Neural crest cell (in vitro differentiated cells): ENCODE data around the gene KAT5. TPM values are rescaled to one million over a fixed set of nuclear protein-coding genes. Genes with fewer than 3 reads are reported as not detected.

ENCODE experiments used
- DNase-seq: peaks from one replicate; pipeline ENCODE4 v3.0.0; 2021; ENCODE audit warnings: low read depth, mixed read lengths, low spot score
- H3K27ac Mint-ChIP-seq: one replicate; pipeline ENCODE4 v1.8.0; 2021; ENCODE audit warnings: mild to moderate bottlenecking, mixed read lengths; ENCODE audit not compliant: unreplicated experiment
- H3K27me3 Mint-ChIP-seq: 2 replicates; pipeline ENCODE4 v1.8.0; 2021; ENCODE audit warnings: low read depth, mild to moderate bottlenecking, mixed read lengths
- H3K36me3 Mint-ChIP-seq: 2 replicates; pipeline ENCODE4 v1.8.0; 2021; ENCODE audit warnings: low read depth, mild to moderate bottlenecking, mixed read lengths
- H3K4me1 Mint-ChIP-seq: 2 replicates; pipeline ENCODE4 v1.8.0; 2021; ENCODE audit warnings: mixed read lengths
- H3K4me3 Mint-ChIP-seq: one replicate; pipeline ENCODE4 v1.8.0; 2021; ENCODE audit warnings: mild to moderate bottlenecking, mixed read lengths
- H3K9me3 Mint-ChIP-seq: 2 replicates; pipeline ENCODE4 v1.8.0; 2021; ENCODE audit warnings: mixed read lengths
- CTCF ChIP-seq: fragments of 200-600 bp; sonication (generic); conservative IDR thresholded peaks from 2 replicates; pipeline ENCODE4 v1.5.0; 2021; ENCODE audit warnings: antibody characterized with exemption, mild to moderate bottlenecking
- long read RNA-seq: library from polyadenylated mRNA; unstranded; transcript quantifications from one replicate; pipeline ENCODE4 v2.0.0, GENCODE V29; 2020
- total RNA-seq: library from RNA; stranded (reverse); gene quantifications from 2 replicates; pipeline ENCODE4 v1.2.1, GENCODE V29; 2021

The KAT5 gene
- 70.5 and 74.9 TPM in 2 replicates for total RNA-seq
- long read RNA-seq, transcript KAT5-202 (13 exons, 2,059 nt): major isoform, 28 of 49 reads
- long read RNA-seq, transcript KAT5-203 (14 exons, 2,237 nt): minor isoform, 7 of 49 reads
- long read RNA-seq, partial matches to known transcripts: 5 of 49 reads
- long read RNA-seq, other reads (novel, unspliced or antisense): 5 of 49 reads

DNA sequence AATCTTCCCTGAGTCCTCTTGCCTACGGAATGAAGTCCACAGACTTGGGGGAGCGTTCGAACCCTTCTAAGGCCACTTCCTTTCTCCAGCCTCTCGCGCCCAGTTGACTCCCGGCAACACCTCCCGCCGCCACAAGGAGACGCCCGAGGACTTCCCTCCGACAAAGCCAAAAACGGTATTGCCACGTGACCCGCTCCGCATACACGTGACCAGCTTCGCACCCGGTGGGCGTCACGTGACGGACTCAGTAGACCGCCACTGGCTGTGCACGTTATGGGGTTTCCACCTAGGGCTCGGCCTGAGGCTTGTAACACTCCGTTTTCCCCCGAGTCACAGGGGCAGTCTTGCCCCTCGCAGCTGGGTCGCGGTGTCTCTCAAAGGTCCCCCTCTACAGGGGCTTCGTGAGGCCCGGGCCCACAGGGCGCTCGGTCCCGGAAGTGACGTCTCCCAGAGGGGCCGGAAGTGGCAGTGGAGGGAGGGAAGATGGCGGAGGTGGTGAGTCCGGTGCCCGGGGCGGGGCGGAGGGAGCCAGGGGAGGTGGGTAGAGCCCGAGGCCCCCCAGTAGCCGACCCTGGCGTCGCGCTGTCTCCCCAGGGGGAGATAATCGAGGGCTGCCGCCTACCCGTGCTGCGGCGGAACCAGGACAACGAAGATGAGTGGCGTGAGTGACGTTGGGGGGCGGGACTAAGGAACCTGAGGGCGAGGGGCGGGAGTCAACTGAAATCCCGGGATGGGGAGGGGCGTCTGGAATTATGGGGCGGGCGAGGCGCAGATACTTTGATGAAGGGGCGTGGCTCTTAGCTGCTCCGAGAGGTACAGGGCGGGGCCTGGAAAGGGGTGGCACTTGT, at the start of gene KAT5:
Gene KAT5, plus strand, starts transcription at position 468 of the 848 bp plus-strand sequence. Its CDS starts 16 bp downstream, at position 484.
- H3K36me3 Mint-ChIP-seq: peaks cover 16% of the 10 kb centered on the region

DNA sequence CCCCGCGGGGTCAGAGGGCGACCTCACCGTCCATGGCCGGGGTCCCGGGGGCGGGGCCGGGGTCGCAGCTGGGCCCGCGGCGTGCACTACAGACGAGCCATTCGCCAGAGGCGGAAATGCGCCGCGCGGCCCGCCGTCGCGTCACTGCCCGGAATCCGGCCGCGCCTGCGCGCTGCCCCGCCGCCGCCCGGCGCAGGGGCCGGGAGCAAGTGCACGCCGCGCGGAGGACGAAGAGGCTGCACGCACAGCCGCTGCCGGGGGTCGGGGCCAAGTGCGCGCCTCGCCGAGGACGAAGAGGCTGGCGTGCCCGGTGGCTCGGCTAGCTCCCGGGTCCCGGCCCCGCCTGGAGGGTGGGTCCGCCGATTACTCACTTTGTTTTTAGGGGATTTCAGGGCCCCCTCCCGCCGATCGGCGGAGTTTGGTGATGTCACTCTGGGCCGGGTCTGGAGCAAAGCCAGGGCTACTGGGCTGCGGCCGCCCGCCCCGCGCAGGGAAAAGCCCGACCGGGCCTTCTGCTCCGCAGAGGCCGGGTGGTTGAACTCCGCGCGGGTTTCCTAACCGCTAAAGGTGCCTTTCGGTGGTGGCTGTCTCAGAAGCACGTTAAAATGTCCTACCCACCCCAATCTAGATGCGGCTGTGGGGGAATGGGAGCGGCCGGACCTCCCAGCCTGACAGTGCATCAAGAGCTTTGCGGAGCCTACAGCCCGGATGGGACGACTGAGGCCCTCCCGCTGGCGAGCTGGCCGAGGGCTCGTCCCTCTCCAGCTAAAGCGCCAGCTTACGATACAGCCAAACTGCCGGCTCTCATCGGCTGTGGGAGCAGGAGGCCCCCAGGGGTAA, 49.0 kb upstream of the KAT5 start, which contains the start of gene RELA:
Gene RELA, minus strand, starts transcription at position 118 of the 840 bp plus-strand sequence. Its CDS starts 84 bp downstream, at position 34.
- no peak for TF ChIP-seq CTCF
- H3K4me1 Mint-ChIP-seq: peaks cover 6% of the 10 kb centered on the region
- H3K27ac Mint-ChIP-seq: peak within 1 kb of the TSS; percentile 94
- H3K4me3 Mint-ChIP-seq: peak within 1 kb of the TSS; percentile 92
- H3K36me3 Mint-ChIP-seq: peaks cover 9% of the 10 kb centered on the region
- no peaks in the 10 kb centered on the region for H3K27me3 Mint-ChIP-seq
- peak; percentile 84 for DNase-seq
- no peaks in the 10 kb centered on the region for H3K9me3 Mint-ChIP-seq

More for the DNA sequence above, at the start of gene KAT5:
- TF ChIP-seq CTCF: peak; percentile 93
- Mint-ChIP-seq H3K9me3 (peaks cover 3% of the 10 kb centered on the region), H3K4me3 (peak within 1 kb of the TSS; percentile 100), H3K27me3 (peaks cover 10% of the 10 kb centered on the region), H3K4me1 (peaks cover 19% of the 10 kb centered on the region), H3K27ac (peak within 1 kb of the TSS; percentile 97)
- peak; percentile 99 for DNase-seq

- DNase-seq: no peak
- Mint-ChIP-seq H3K27ac (peak overlapping the region; percentile 94), H3K4me3 (peak overlapping the region; percentile 92), H3K27me3 (no peaks in the 10 kb centered on the region), H3K9me3 (no peaks in the 10 kb centered on the region), H3K36me3 (peaks cover 9% of the 10 kb centered on the region), H3K4me1 (peaks cover 6% of the 10 kb centered on the region)
- TF ChIP-seq CTCF: no peak
Measured at GRCh38 chr11:65663639-65664200, 48.3 kb upstream of the KAT5 start.

DNA sequence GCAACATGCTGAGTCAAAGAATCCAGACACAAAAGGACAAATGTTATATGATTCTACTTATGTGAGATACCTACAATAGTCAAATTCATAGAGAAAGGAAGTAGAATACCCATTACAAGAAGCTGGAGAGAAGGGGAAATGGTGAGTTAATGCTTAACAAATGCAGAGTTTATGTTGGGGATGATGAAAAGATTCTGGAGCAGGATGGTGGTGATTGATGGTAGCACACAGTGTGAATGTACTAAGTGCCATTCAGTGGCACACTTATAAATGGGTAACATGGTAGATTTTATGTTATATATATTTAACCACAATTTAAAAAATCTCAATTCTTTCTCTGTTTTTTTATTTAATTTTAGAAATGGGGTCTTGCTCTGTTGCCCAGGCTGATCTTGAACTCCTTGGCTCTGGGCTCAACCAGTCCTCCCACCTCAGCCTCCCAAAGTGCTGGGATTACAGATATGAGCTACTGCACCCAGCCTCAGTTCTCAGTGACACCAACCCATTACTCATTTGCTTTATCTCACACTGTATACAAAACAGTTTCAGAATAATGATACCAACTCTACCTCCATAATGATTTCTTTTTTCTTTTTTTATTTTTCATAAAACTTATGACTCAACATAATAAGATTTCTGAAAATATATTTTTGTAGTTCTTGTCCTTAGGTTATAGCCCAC, 39.7 kb upstream of the KAT5 start:
- Mint-ChIP-seq H3K9me3 (no peaks in the 10 kb centered on the region), H3K27me3 (peaks cover 6% of the 10 kb centered on the region), H3K27ac (no peak overlapping the region), H3K4me3 (no peak overlapping the region), H3K4me1 (no peaks in the 10 kb centered on the region), H3K36me3 (no peaks in the 10 kb centered on the region)
- TF ChIP-seq CTCF: no peak
- DNase-seq: no peak

GRCh38 chr11:65672982-65673381, 39.1 kb upstream of the KAT5 start:
- H3K4me1 Mint-ChIP-seq: no peaks in the 10 kb centered on the region
- no peak overlapping the region for H3K4me3 Mint-ChIP-seq
- DNase-seq: no peak
- peaks cover 6% of the 10 kb centered on the region for H3K27me3 Mint-ChIP-seq
- H3K36me3 Mint-ChIP-seq: no peaks in the 10 kb centered on the region
- no peak overlapping the region for H3K27ac Mint-ChIP-seq
- H3K9me3 Mint-ChIP-seq: no peaks in the 10 kb centered on the region
- no peak for TF ChIP-seq CTCF
